HEK293T (cell line): ENCODE data around the gene ARHGAP10.

Experiments
- ARNT ChIP-seq: fragments of 450-650 bp; IDR thresholded peaks from 2 replicates; pipeline ENCODE4 v1.6.1; 2017; ENCODE audit warnings: mild to moderate bottlenecking
- ELF4 ChIP-seq: fragments of 450-650 bp; IDR thresholded peaks from 2 replicates; pipeline ENCODE4 v1.6.1; 2017; ENCODE audit warnings: antibody characterized with exemption
- FOXK2 ChIP-seq: fragments of 450-650 bp; IDR thresholded peaks from 2 replicates; pipeline ENCODE4 v1.6.1; 2016; ENCODE audit warnings: mild to moderate bottlenecking
- FOXM1 ChIP-seq: fragments of 450-650 bp; IDR thresholded peaks from 2 replicates; pipeline ENCODE4 v1.6.1; 2017; ENCODE audit warnings: mild to moderate bottlenecking, borderline replicate concordance
- HDGF ChIP-seq: fragments of 450-650 bp; IDR thresholded peaks from 2 replicates; pipeline ENCODE4 v1.6.1; 2017; ENCODE audit warnings: antibody characterized with exemption, borderline replicate concordance
- PKNOX1 ChIP-seq: fragments of 450-650 bp; IDR thresholded peaks from 2 replicates; pipeline ENCODE4 v1.6.1; 2016
- SUZ12 ChIP-seq: fragments of 450-650 bp; IDR thresholded peaks from 2 replicates; pipeline ENCODE4 v1.6.1; 2016; ENCODE audit warnings: mild to moderate bottlenecking
- ZNF384 ChIP-seq: fragments of 450-650 bp; IDR thresholded peaks from 2 replicates; pipeline ENCODE4 v1.6.1; 2016

- TF ChIP-seq ZNF384: no peak
- TF ChIP-seq FOXK2: no peak
- TF ChIP-seq FOXM1: no peak
- no peak for TF ChIP-seq PKNOX1
- TF ChIP-seq ELF4: no peak
- no peak for TF ChIP-seq ARNT
- TF ChIP-seq SUZ12: no peak
- no peak for TF ChIP-seq HDGF
Observed at GRCh38 chr4:148093065-148093464, 361.2 kb downstream of the ARHGAP10 start.
